Activated T-helper 9 cell treated with anti-CD3 and anti-CD28 coated beads, Interleukin-2, amount 50 U/mL, for 16 hours (primary cell): ENCODE results near the gene MIEF2.

Source experiments
- DNase-seq: peaks from one replicate; pipeline ENCODE4 v3.0.0-alpha.2; 2020; ENCODE audit warnings: low read depth

Gene MIEF2

GRCh38 chr17:18256351-18256750, 4.1 kb upstream of the MIEF2 start:
- no peak for DNase-seq

- no peak for DNase-seq
These were observed 3.7 kb upstream of the MIEF2 start for GRCh38 chr17:18256776-18257175.

- no peak for DNase-seq
These were observed 3.0 kb upstream of the MIEF2 start for GRCh38 chr17:18257268-18257981.

GRCh38 chr17:18257982-18258355, 2.5 kb upstream of the MIEF2 start:
- peak; percentile 32 for DNase-seq

- peak; percentile 50 for DNase-seq
These were observed 2.0 kb upstream of the MIEF2 start, which contains the start of gene FLII for GRCh38 chr17:18258356-18259038. Gene FLII, minus strand, starts transcription at chr17:18258738. Its CDS starts 48 bp downstream, at chr17:18258690.

GRCh38 chr17:18259621-18260331, 686 bp upstream of the MIEF2 start:
- DNase-seq = no peak

GRCh38 chr17:18261146-18261515, 669 bp downstream of the MIEF2 start:
- no peak for DNase-seq

- no peak for DNase-seq
These were observed 1.2 kb downstream of the MIEF2 start for GRCh38 chr17:18261659-18262058.

GRCh38 chr17:18262111-18262510, 1.6 kb downstream of the MIEF2 start:
- DNase-seq = no peak

GRCh38 chr17:18262641-18263040, 2.2 kb downstream of the MIEF2 start:
- no peak for DNase-seq

GRCh38 chr17:18263885-18264682, 3.6 kb downstream of the MIEF2 start:
- DNase-seq = no peak

- no peak for DNase-seq
These were observed 6.9 kb downstream of the MIEF2 start for GRCh38 chr17:18267366-18267765.

- no peak for DNase-seq
These were observed 7.7 kb downstream of the MIEF2 start for GRCh38 chr17:18267927-18268711.

- no peak for DNase-seq
These were observed 9.8 kb downstream of the MIEF2 start for GRCh38 chr17:18270046-18270931.

- DNase-seq = no peak
These were observed 16.6 kb downstream of the MIEF2 start for GRCh38 chr17:18277076-18277475.

GRCh38 chr17:18278867-18279266, 18.4 kb downstream of the MIEF2 start:
- DNase-seq = no peak

- no peak for DNase-seq
These were observed 19.8 kb downstream of the MIEF2 start for GRCh38 chr17:18280249-18280648.

- DNase-seq = no peak
These were observed 20.4 kb downstream of the MIEF2 start for GRCh38 chr17:18280766-18281371.

GRCh38 chr17:18281788-18282187, 21.3 kb downstream of the MIEF2 start:
- no peak for DNase-seq

GRCh38 chr17:18285296-18285695, 24.8 kb downstream of the MIEF2 start:
- no peak for DNase-seq
